HEK293 (cell line): ENCODE measurements around the gene KLHL7.

ENCODE experiments used
- CTCF ChIA-PET: fragments of 350-600 bp; formaldehyde crosslinking; extraction: SDS; loops from one replicate; lab custom pipeline; 2021; ENCODE audit warnings: antibody characterized with exemption; lab: Yijun Ruan, JAX
- POLR2A ChIA-PET: fragments of 300-600 bp; formaldehyde crosslinking; extraction: SDS; loops from one replicate; lab custom pipeline; 2020; ENCODE audit warnings: antibody characterized with exemption, inconsistent platforms; lab: Yijun Ruan, JAX
- H3K27ac ChIP-seq: fragments of 200-500 bp; sonication (Bioruptor generic); 2 replicates; pipeline ENCODE4 v1.5.1; 2014; ENCODE audit warnings: low read depth, low read length, control low read depth, inconsistent platforms; ENCODE audit errors: extremely low read depth
- H3K36me3 ChIP-seq, 2 experiments: fragments of 200-500 bp in 1 of 2; sonication (Bioruptor generic) in 1 of 2; 1 replicate in 1 of 2; 2 replicates in 1 of 2; pipeline ENCODE4 v1.5.1; 2014 to 2017; ENCODE audit warnings: inconsistent platforms in 2 of 2, low read length in 2 of 2; ENCODE audit not compliant: control insufficient read depth in 2 of 2, insufficient read depth in 1 of 2
- H3K4me1 ChIP-seq: fragments of 200-500 bp; sonication (Bioruptor generic); 2 replicates; pipeline ENCODE4 v1.5.1; 2014; ENCODE audit warnings: mild to moderate bottlenecking, low read length, inconsistent platforms; ENCODE audit not compliant: control insufficient read depth, insufficient read depth
- H3K4me3 ChIP-seq: 2 replicates; pipeline ENCODE4 v1.5.1; 2011; ENCODE audit warnings: low read depth, mild to moderate bottlenecking, control low read depth, low read length, moderate library complexity
- H3K9me3 ChIP-seq: fragments of 200-500 bp; sonication (Bioruptor generic); 2 replicates; pipeline ENCODE4 v1.5.1; 2014; ENCODE audit warnings: low read depth, low read length, inconsistent platforms; ENCODE audit not compliant: control insufficient read depth, insufficient read depth
- FEZF1 ChIP-seq: fragments of 450-650 bp; formaldehyde crosslinking; IDR thresholded peaks from 2 replicates; pipeline ENCODE4 v1.5.1; 2016; ENCODE audit warnings: missing biosample characterization, missing genetic modification characterization
- GFI1B ChIP-seq: fragments of 450-650 bp; formaldehyde crosslinking; IDR thresholded peaks from 2 replicates; pipeline ENCODE4 v1.5.1; 2016; ENCODE audit warnings: missing biosample characterization, missing genetic modification characterization
- KLF1 ChIP-seq: fragments of 450-650 bp; formaldehyde crosslinking; IDR thresholded peaks from 2 replicates; pipeline ENCODE4 v1.5.1; 2016; ENCODE audit warnings: missing biosample characterization, missing genetic modification characterization
- KLF8 ChIP-seq: fragments of 450-650 bp; formaldehyde crosslinking; IDR thresholded peaks from 2 replicates; pipeline ENCODE4 v1.5.1; 2016; ENCODE audit warnings: missing biosample characterization, missing genetic modification characterization
- MYNN ChIP-seq: fragments of 450-650 bp; formaldehyde crosslinking; IDR thresholded peaks from 2 replicates; pipeline ENCODE4 v1.5.1; 2016; ENCODE audit warnings: missing biosample characterization, missing genetic modification characterization, borderline replicate concordance
- MZF1 ChIP-seq: fragments of 450-650 bp; formaldehyde crosslinking; IDR thresholded peaks from 2 replicates; pipeline ENCODE4 v1.5.1; 2017; ENCODE audit warnings: missing biosample characterization, missing genetic modification characterization, borderline replicate concordance
- SALL2 ChIP-seq: fragments of 450-650 bp; formaldehyde crosslinking; IDR thresholded peaks from 2 replicates; pipeline ENCODE4 v1.5.0; 2017; ENCODE audit warnings: missing biosample characterization, mild to moderate bottlenecking, missing genetic modification characterization, borderline replicate concordance
- ZBTB17 ChIP-seq: fragments of 450-650 bp; formaldehyde crosslinking; IDR thresholded peaks from 2 replicates; pipeline ENCODE4 v1.5.1; 2016; ENCODE audit warnings: missing biosample characterization, missing genetic modification characterization
- ZNF214 ChIP-seq: fragments of 450-650 bp; formaldehyde crosslinking; IDR thresholded peaks from 2 replicates; pipeline ENCODE4 v1.5.1; 2017; ENCODE audit warnings: missing biosample characterization, mild to moderate bottlenecking, missing genetic modification characterization, borderline replicate concordance
- ZNF266 ChIP-seq: fragments of 450-650 bp; formaldehyde crosslinking; IDR thresholded peaks from 2 replicates; pipeline ENCODE4 v1.5.1; 2016; ENCODE audit warnings: missing biosample characterization, missing genetic modification characterization, low read depth
- ZNF311 ChIP-seq: fragments of 450-650 bp; formaldehyde crosslinking; IDR thresholded peaks from 2 replicates; pipeline ENCODE4 v1.5.1; 2017; ENCODE audit warnings: missing biosample characterization, missing genetic modification characterization, borderline replicate concordance
- ZNF335 ChIP-seq: fragments of 450-650 bp; formaldehyde crosslinking; conservative IDR thresholded peaks from 2 replicates; pipeline ENCODE4 v1.5.1; 2016; ENCODE audit warnings: missing biosample characterization, missing genetic modification characterization
- ZNF394 ChIP-seq: fragments of 450-650 bp; formaldehyde crosslinking; IDR thresholded peaks from 2 replicates; pipeline ENCODE4 v1.5.1; 2016; ENCODE audit warnings: missing biosample characterization, missing genetic modification characterization, mild to moderate bottlenecking, moderate library complexity, borderline replicate concordance
- ZNF433 ChIP-seq: fragments of 450-650 bp; formaldehyde crosslinking; IDR thresholded peaks from 2 replicates; pipeline ENCODE4 v1.5.1; 2016; ENCODE audit warnings: missing biosample characterization, missing genetic modification characterization, low read depth
- ZNF501 ChIP-seq: fragments of 450-650 bp; formaldehyde crosslinking; IDR thresholded peaks from 2 replicates; pipeline ENCODE4 v1.5.1; 2016; ENCODE audit warnings: missing biosample characterization, missing genetic modification characterization
- ZNF529 ChIP-seq: fragments of 450-650 bp; formaldehyde crosslinking; IDR thresholded peaks from 2 replicates; pipeline ENCODE4 v1.5.1; 2017; ENCODE audit warnings: missing genetic modification characterization, missing biosample characterization; ENCODE audit not compliant: insufficient replicate concordance
- ZNF585B ChIP-seq: fragments of 450-650 bp; formaldehyde crosslinking; IDR thresholded peaks from 2 replicates; pipeline ENCODE4 v1.5.1; 2016; ENCODE audit warnings: missing biosample characterization, missing genetic modification characterization
- ZNF600 ChIP-seq: fragments of 450-650 bp; formaldehyde crosslinking; IDR thresholded peaks from 2 replicates; pipeline ENCODE4 v1.5.1; 2016; ENCODE audit warnings: missing biosample characterization, missing genetic modification characterization
- ZNF621 ChIP-seq: fragments of 450-650 bp; formaldehyde crosslinking; IDR thresholded peaks from 2 replicates; pipeline ENCODE4 v1.5.1; 2017; ENCODE audit warnings: missing biosample characterization, missing genetic modification characterization
- ZNF670 ChIP-seq: fragments of 450-650 bp; formaldehyde crosslinking; IDR thresholded peaks from 2 replicates; pipeline ENCODE4 v1.5.1; 2016; ENCODE audit warnings: missing biosample characterization, missing genetic modification characterization, low read depth
- ZNF791 ChIP-seq: fragments of 450-650 bp; formaldehyde crosslinking; IDR thresholded peaks from 2 replicates; pipeline ENCODE4 v1.5.1; 2016; ENCODE audit warnings: missing biosample characterization, missing genetic modification characterization
- ZNF837 ChIP-seq: fragments of 450-650 bp; formaldehyde crosslinking; IDR thresholded peaks from 2 replicates; pipeline ENCODE4 v1.5.1; 2016; ENCODE audit warnings: missing biosample characterization, missing genetic modification characterization
- TF ChIP-seq, protein P1 (sequence below): fragments of 450-650 bp; formaldehyde crosslinking; IDR thresholded peaks from 2 replicates; pipeline ENCODE4 v1.5.1; 2016; ENCODE audit warnings: missing biosample characterization, missing genetic modification characterization
- TF ChIP-seq, protein P2 (sequence below): fragments of 450-650 bp; formaldehyde crosslinking; IDR thresholded peaks from 2 replicates; pipeline ENCODE4 v1.5.1; 2016; ENCODE audit warnings: missing biosample characterization, missing genetic modification characterization
- TF ChIP-seq, protein P3 (sequence below): fragments of 450-650 bp; formaldehyde crosslinking; IDR thresholded peaks from 2 replicates; pipeline ENCODE4; 2016; ENCODE audit warnings: missing biosample characterization, missing genetic modification characterization
- TF ChIP-seq, protein P4 (sequence below): fragments of 450-650 bp; formaldehyde crosslinking; IDR thresholded peaks from 2 replicates; pipeline ENCODE4 v1.5.1; 2016; ENCODE audit warnings: missing biosample characterization, missing genetic modification characterization

KLHL7 gene

GRCh38 chr7:23200331-23200730, 94.7 kb downstream of the KLHL7 start:
- Histone ChIP-seq H3K9me3 (no peaks in the 10 kb centered on the region), H3K36me3 (peaks cover 23 to 45% of the 10 kb centered on the region in 2 experiments), H3K4me1 (no peaks in the 10 kb centered on the region), H3K4me3 (no peak overlapping the region), H3K27ac (no peak overlapping the region)
- CTCF ChIA-PET, result no interaction called here
- TF ChIP-seq ZNF791 (no peak), GFI1B (no peak), ZNF433 (tag by site-specific recombination) (no peak), ZNF501 (no peak), ZNF585B (no peak), KLF8 (tag by site-specific recombination) (no peak), ZNF670 (no peak), FEZF1 (tag by site-specific recombination) (no peak), ZNF335 (tag by site-specific recombination) (no peak), ZNF311 (tag by site-specific recombination) (no peak), SALL2 (tag by site-specific recombination) (no peak), ZNF600 (no peak), ZNF621 (tag by site-specific recombination) (no peak), ZNF214 (tag by site-specific recombination) (no peak), MZF1 (no peak), KLF1 (no peak), ZNF266 (tag by site-specific recombination) (no peak), ZNF529 (tag by site-specific recombination) (no peak)
- TF ChIP-seq, protein P1, sequence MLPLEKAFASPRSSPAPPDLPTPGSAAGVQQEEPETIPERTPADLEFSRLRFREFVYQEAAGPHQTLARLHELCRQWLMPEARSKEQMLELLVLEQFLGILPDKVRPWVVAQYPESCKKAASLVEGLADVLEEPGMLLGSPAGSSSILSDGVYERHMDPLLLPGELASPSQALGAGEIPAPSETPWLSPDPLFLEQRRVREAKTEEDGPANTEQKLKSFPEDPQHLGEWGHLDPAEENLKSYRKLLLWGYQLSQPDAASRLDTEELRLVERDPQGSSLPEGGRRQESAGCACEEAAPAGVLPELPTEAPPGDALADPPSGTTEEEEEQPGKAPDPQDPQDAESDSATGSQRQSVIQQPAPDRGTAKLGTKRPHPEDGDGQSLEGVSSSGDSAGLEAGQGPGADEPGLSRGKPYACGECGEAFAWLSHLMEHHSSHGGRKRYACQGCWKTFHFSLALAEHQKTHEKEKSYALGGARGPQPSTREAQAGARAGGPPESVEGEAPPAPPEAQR (tag by site-specific recombination), result no peak
- TF ChIP-seq, protein P2, sequence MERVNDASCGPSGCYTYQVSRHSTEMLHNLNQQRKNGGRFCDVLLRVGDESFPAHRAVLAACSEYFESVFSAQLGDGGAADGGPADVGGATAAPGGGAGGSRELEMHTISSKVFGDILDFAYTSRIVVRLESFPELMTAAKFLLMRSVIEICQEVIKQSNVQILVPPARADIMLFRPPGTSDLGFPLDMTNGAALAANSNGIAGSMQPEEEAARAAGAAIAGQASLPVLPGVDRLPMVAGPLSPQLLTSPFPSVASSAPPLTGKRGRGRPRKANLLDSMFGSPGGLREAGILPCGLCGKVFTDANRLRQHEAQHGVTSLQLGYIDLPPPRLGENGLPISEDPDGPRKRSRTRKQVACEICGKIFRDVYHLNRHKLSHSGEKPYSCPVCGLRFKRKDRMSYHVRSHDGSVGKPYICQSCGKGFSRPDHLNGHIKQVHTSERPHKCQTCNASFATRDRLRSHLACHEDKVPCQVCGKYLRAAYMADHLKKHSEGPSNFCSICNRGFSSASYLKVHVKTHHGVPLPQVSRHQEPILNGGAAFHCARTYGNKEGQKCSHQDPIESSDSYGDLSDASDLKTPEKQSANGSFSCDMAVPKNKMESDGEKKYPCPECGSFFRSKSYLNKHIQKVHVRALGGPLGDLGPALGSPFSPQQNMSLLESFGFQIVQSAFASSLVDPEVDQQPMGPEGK (tag by site-specific recombination), result no peak
- POLR2A ChIA-PET, result no interaction called here

GRCh38 chr7:23204241-23204640, 98.7 kb downstream of the KLHL7 start:
- POLR2A ChIA-PET, result no interaction called here

More at GRCh38 chr7:23204241-23204640, 98.7 kb downstream of the KLHL7 start:
- CTCF ChIA-PET, result interaction anchor here (1.3 kb wide), 1 partner anchor 118 kb away, joined by 6 read pairs; no protein-coding TSS in a partner anchor
- Histone ChIP-seq H3K36me3 (peaks cover 18 to 26% of the 10 kb centered on the region in 2 experiments), H3K4me1 (no peaks in the 10 kb centered on the region), H3K4me3 (no peak overlapping the region), H3K9me3 (no peaks in the 10 kb centered on the region), H3K27ac (no peak overlapping the region)
- TF ChIP-seq ZBTB17 (tag by site-specific recombination) (no peak), ZNF837 (no peak), ZNF394 (no peak), MYNN (tag by site-specific recombination) (no peak)
- TF ChIP-seq, protein P3, sequence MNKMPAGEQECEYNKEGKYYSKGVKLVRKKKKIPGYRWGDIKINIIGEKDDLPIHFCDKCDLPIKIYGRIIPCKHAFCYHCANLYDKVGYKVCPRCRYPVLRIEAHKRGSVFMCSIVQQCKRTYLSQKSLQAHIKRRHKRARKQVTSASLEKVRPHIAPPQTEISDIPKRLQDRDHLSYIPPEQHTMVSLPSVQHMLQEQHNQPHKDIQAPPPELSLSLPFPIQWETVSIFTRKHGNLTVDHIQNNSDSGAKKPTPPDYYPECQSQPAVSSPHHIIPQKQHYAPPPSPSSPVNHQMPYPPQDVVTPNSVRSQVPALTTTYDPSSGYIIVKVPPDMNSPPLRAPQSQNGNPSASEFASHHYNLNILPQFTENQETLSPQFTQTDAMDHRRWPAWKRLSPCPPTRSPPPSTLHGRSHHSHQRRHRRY (tag by site-specific recombination), result no peak
- TF ChIP-seq, protein P4, sequence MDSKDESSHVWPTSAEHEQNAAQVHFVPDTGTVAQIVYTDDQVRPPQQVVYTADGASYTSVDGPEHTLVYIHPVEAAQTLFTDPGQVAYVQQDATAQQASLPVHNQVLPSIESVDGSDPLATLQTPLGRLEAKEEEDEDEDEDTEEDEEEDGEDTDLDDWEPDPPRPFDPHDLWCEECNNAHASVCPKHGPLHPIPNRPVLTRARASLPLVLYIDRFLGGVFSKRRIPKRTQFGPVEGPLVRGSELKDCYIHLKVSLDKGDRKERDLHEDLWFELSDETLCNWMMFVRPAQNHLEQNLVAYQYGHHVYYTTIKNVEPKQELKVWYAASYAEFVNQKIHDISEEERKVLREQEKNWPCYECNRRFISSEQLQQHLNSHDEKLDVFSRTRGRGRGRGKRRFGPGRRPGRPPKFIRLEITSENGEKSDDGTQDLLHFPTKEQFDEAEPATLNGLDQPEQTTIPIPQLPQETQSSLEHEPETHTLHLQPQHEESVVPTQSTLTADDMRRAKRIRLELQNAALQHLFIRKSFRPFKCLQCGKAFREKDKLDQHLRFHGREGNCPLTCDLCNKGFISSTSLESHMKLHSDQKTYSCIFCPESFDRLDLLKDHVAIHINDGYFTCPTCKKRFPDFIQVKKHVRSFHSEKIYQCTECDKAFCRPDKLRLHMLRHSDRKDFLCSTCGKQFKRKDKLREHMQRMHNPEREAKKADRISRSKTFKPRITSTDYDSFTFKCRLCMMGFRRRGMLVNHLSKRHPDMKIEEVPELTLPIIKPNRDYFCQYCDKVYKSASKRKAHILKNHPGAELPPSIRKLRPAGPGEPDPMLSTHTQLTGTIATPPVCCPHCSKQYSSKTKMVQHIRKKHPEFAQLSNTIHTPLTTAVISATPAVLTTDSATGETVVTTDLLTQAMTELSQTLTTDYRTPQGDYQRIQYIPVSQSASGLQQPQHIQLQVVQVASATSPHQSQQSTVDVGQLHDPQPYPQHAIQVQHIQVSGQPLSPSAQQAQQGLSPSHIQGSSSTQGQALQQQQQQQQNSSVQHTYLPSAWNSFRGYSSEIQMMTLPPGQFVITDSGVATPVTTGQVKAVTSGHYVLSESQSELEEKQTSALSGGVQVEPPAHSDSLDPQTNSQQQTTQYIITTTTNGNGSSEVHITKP (tag by site-specific recombination), result no peak
